Stimulated activated CD8-positive, alpha-beta memory T cell treated with anti-CD3 and anti-CD28 coated beads, Interleukin-12 subunit alpha, Interleukin-12 subunit beta, amount 100 ng/mL, for 1 hour (primary cell): Measurements from ENCODE around the gene CNKSR2.
A peak's percentile ranks its signal among the peaks of the same experiment; 100 is the strongest.

ENCODE experiments used
- DNase-seq: peaks from one replicate; pipeline ENCODE4 v3.0.0-alpha.2; 2020; ENCODE audit warnings: low read depth

CNKSR2 gene

GRCh38 chrX:21374163-21374993 is at the start of gene CNKSR2:
TSS of gene CNKSR2 (plus strand) at chrX:21374418. CDS start at chrX:21374898, 480 bp downstream.
- DNase-seq, result peak; percentile 37

GRCh38 chrX:21354725-21355124 is 19.5 kb upstream of the CNKSR2 start:
- DNase-seq, result no peak

- DNase-seq, result no peak
These were observed 18.4 kb upstream of the CNKSR2 start for GRCh38 chrX:21355831-21356230.

GRCh38 chrX:21369613-21370012 is 4.6 kb upstream of the CNKSR2 start:
- DNase-seq, result no peak

GRCh38 chrX:21373001-21373400 is 1.2 kb upstream of the CNKSR2 start:
- DNase-seq, result no peak

GRCh38 chrX:21373637-21374162 is 518 bp upstream of the CNKSR2 start:
- peak; percentile 1 for DNase-seq

- DNase-seq, result no peak
These were observed 933 bp downstream of the CNKSR2 start for GRCh38 chrX:21374994-21375707.

- DNase-seq, result no peak
These were observed 1.4 kb downstream of the CNKSR2 start for GRCh38 chrX:21375708-21376009.

GRCh38 chrX:21376636-21377035 is 2.4 kb downstream of the CNKSR2 start:
- no peak for DNase-seq

GRCh38 chrX:21379991-21380390 is 5.8 kb downstream of the CNKSR2 start:
- no peak for DNase-seq

- no peak for DNase-seq
These were observed 8.5 kb downstream of the CNKSR2 start for GRCh38 chrX:21382715-21383114.

GRCh38 chrX:21383546-21383945 is 9.3 kb downstream of the CNKSR2 start:
- DNase-seq, result no peak

GRCh38 chrX:21384178-21384577 is 10.0 kb downstream of the CNKSR2 start:
- DNase-seq, result no peak

GRCh38 chrX:21394792-21395191 is 20.6 kb downstream of the CNKSR2 start:
- no peak for DNase-seq

GRCh38 chrX:21398426-21398825 is 24.2 kb downstream of the CNKSR2 start:
- DNase-seq, result no peak

- DNase-seq, result no peak
These were observed 26.3 kb downstream of the CNKSR2 start for GRCh38 chrX:21400408-21401121.

GRCh38 chrX:21408307-21408706 is 34.1 kb downstream of the CNKSR2 start:
- no peak for DNase-seq

- no peak for DNase-seq
These were observed 34.6 kb downstream of the CNKSR2 start for GRCh38 chrX:21408788-21409187.

GRCh38 chrX:21412029-21412428 is 37.8 kb downstream of the CNKSR2 start:
- DNase-seq, result no peak

GRCh38 chrX:21412883-21413282 is 38.7 kb downstream of the CNKSR2 start:
- no peak for DNase-seq

- DNase-seq, result no peak
These were observed 52.9 kb downstream of the CNKSR2 start for GRCh38 chrX:21427086-21427485.

- DNase-seq, result no peak
These were observed 62.8 kb downstream of the CNKSR2 start for GRCh38 chrX:21437036-21437435.

- no peak for DNase-seq
These were observed 64.6 kb downstream of the CNKSR2 start for GRCh38 chrX:21438792-21439191.
